Activated CD4-positive, alpha-beta T cell treated with anti-CD3 and anti-CD28 coated beads, Interleukin-2, amount 50 U/mL, for 16 hours (primary cell): ENCODE measurements around the gene DDN.

Experiments
- DNase-seq: peaks from one replicate; pipeline ENCODE4 v3.0.0-alpha.2; 2020

Gene DDN

DNA sequence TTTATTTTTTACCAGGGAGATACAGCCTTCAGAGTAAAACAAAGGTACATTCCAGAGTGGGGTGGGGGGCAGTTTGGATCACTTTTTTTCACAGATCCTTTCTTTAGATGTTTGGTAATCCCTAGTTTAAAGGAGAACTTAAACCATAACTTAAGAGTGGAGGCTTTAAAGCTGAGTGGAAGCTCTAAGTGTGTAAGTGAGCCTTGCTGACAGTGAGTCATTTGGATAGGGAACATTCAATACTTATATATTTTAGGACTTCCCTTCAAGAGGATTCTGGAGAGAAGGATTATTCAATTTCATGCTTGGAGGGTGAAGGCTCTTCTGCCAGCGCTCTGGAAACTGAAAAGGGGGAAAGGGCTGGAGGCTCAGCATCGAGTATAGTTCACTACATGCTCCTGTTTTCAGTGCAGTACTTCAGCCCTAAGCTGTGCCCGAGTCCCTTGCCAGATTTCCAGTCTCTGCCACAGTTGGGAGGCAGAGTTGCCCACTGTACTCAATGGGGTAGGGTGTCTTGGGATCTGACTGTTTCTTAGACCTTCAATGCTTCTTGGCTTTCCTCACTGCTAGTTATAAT, 11.0 kb upstream of the DDN start:
- no peak for DNase-seq

GRCh38 chr12:49008943-49009342, 9.8 kb upstream of the DDN start:
- DNase-seq = no peak

GRCh38 chr12:49000346-49000745, 1.2 kb upstream of the DDN start:
- DNase-seq = no peak

DNA sequence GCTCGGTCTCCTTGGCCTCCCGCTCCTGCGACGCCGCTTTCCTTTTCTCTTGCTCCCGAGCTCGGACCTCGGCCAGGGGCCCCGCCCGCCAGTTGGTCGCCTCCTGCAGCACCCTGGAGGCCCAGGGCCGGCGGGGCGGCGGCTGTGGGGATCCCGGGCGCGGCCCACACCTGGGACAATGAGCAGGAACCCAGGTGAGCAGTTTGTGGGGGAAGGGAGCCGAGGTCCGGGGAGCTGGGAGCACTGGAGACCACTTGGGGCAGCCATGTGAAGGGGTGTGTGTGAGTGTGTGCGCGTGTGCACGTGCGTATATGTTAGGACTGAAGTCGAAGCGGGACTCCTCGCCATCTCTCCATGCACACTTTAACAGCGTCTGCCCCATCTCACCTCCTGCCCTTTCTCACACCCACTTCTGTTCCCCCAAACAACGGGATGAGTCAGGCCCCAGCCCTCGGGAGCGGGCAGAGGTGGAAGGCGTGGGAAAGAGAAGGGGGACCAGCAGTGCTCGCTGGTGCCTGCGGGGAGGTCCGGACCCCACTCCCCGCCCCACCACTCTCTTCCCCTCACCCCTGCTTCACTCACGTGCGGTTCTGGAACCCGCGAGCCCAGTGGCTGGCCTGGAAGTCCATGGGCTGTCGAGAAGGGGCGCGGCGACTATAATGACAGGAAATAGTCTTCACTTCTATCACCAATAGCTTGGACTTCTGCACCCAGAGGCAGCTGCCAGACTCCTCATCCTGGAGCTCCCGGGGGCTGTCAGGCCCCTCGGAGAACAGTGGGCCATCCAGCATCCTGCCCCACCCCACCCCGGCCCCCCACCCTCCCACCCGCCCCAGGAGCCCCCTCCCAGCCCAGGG, 450 bp downstream of the DDN start:
- DNase-seq = no peak

GRCh38 chr12:48997719-48998496, 1.3 kb downstream of the DDN start:
- DNase-seq = no peak

DNA sequence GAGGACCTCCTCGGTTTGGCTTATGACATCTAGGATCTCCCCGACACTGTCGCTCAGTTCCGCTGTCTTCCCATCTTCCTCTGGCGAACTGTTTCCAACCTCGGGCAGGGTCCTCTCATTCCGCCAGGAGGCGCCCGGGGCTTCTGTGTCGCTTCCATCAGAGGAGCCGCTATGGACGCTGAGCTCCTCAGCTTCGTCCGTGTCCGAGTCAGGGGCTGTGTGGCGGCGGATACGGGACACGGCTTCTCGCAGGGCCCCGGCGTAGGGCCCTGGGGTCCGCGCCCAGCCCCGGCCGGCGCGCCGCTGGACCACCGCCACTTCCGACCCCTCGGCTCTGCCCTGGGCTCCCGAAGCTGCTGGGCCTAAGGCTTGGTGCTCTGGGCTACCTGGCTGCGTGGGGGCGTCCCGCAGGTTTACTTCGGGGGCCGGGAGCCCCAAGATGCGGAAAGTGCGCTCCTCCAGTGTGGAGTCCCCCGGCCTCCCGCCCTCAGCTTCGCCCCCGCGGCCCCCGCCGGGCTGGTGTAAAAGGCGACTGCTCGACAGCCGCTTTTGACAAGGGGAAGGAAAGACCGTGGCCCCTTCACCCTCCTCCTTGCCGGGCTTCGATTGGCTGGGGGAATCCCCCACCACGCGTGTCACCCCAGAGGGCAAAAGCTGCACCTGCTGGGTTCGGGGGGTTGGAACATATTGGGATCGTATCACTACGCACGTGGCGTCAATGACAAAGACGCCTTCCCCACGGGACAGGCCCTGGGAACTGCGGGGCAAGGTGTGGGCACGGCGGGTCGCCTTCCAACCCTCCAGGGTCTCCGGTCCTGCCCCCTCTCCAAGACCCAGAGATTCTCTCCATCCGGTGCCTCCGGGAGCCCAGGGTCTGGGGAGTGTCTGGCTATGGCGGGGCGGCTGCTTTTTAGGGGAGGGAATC, 2.1 kb downstream of the DDN start:
- DNase-seq = peak; percentile 60

GRCh38 chr12:48995086-48995879, 3.9 kb downstream of the DDN start:
- peak; percentile 54 for DNase-seq

- DNase-seq = no peak
These were observed 4.7 kb downstream of the DDN start for GRCh38 chr12:48994224-48995085.

GRCh38 chr12:48993787-48994186, 5.4 kb downstream of the DDN start:
- no peak for DNase-seq

- no peak for DNase-seq
These were observed 7.7 kb downstream of the DDN start for GRCh38 chr12:48991247-48992050.

DNA sequence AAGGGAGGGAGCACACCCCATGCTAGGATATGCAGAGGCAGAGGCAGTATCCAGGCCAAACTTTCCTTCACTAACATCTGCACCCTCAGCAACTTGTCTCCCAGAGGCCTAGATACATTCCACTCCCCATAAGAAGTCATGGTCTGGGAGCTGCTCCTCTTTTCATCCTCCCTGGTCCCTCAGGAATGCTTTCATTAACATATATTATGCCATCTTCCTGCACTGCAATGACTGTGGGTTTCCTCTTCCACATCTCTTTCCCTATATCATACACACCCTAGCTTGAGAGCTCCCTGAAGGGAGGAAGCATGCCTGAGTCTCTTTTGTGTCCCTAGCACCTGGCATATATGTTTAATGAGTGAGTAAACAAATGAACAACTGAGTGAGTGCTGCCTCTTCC, 8.6 kb downstream of the DDN start:
- DNase-seq = no peak

- DNase-seq = peak; percentile 72
These were observed 11.0 kb downstream of the DDN start for GRCh38 chr12:48988030-48988649.

GRCh38 chr12:48986720-48987291, 12.4 kb downstream of the DDN start:
- DNase-seq = no peak

DNA sequence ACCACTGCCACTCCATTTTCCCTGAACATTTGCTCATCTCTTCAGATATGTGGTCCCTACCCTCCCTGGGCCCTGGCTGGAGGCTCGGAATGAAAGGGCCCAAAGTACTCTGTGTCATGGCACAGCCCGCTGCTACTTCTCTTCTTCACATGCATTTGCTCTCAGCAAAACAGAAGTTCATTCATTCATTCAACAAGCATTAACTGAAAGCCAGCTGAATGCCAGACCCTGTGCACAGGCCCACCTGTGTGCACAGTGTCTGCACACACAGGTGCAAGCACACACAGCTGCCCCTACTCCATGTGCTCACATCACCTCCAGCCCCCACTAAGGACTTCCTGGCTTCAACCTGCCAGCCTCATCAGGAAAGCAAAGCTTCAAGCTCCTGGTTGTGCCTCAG, 13.3 kb downstream of the DDN start:
- DNase-seq = no peak

DNA sequence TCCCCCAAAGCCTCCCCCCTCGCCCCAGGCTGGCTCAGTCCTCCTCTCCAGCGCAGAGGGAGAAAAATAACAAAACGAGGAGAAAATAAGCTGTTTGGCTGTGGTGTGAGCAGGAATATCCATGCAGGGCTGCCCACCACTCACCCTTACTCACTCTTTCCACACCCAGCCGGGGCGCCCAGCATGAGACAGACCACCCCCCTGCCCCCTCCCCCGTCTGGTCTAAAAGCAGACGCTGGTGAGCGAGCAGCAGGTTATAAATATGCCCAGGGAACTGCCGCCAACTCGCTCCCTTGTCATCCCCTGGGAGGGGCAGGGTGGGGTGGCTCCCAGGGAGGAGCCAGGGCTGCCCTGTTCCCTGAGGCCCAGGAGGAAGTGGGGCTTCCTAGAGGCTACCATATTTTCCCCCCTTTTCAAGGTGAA, 13.7 kb downstream of the DDN start:
- no peak for DNase-seq

GRCh38 chr12:48982397-48983080, 16.6 kb downstream of the DDN start:
- no peak for DNase-seq

DNA sequence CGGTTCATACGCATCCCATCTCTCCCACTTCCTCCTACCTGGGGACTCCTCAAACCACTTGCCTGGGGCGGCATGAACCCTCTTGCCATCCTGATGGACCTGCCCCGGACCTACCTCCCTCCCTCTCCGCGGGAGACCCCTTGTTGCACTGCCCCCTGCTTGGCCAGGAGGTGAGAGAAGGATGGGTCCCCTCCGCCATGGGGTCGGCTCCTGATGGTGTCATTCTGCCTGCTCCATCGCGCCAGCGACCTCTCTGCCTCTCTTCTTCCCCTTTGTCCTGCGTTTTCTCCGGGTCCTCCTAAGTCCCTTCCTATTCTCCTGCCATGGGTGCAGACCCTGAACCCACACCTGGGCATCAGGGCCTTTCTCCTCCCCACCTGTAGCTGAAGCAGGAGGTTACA, 17.4 kb downstream of the DDN start:
- no peak for DNase-seq

DNA sequence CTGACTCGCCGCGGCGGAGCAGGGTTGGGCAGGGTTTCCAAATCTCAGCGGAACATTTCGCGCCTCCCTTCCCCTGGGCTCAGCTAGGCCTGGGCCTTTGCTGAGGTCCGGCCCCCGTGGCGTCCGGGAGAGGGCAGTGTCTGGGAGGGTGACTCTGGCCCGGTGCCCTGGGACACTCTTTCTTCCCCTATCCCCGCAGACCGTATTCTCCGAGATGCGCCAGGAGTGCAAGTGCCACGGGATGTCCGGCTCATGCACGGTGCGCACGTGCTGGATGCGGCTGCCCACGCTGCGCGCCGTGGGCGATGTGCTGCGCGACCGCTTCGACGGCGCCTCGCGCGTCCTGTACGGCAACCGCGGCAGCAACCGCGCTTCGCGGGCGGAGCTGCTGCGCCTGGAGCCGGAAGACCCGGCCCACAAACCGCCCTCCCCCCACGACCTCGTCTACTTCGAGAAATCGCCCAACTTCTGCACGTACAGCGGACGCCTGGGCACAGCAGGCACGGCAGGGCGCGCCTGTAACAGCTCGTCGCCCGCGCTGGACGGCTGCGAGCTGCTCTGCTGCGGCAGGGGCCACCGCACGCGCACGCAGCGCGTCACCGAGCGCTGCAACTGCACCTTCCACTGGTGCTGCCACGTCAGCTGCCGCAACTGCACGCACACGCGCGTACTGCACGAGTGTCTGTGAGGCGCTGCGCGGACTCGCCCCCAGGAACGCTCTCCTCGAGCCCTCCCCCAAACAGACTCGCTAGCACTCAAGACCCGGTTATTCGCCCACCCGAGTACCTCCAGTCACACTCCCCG, 18.0 kb downstream of the DDN start:
- peak; percentile 41 for DNase-seq
